Sigmoid colon (tissue), 7 donors: Measurements from ENCODE around the gene MAP1LC3B2. TPM values are rescaled to one million over a fixed set of nuclear protein-coding genes. Genes with fewer than 3 reads are reported as not detected.

Source experiments
- DNase-seq: peaks from one replicate; pipeline ENCODE4 v3.0.0-alpha.2; 2019
- H3K27ac ChIP-seq, 4 donors: fragments of 200-600 bp; sonication (generic); one replicate each; pipeline ENCODE4 v1.5.1; 2016 to 2019; ENCODE audit warnings: mild to moderate bottlenecking in 1 of 4
- H3K27me3 ChIP-seq, 3 donors: fragments of 200-600 bp; sonication (generic); one replicate each; pipeline ENCODE4 v1.5.1; 2019; ENCODE audit warnings: mild to moderate bottlenecking in 1 of 3
- H3K36me3 ChIP-seq, 4 donors: fragments of 200-600 bp; sonication (generic); one replicate each; pipeline ENCODE4 v1.5.1; 2016 to 2019
- H3K4me1 ChIP-seq, 4 donors: fragments of 200-600 bp; sonication (generic); one replicate each; pipeline ENCODE4 v1.5.1; 2017 to 2019
- H3K4me3 ChIP-seq, 4 donors: fragments of 200-600 bp; sonication (generic); one replicate each; pipeline ENCODE4 v1.5.1; 2017 to 2019; ENCODE audit warnings: mild to moderate bottlenecking in 2 of 4, moderate library complexity in 1 of 4
- H3K9me3 ChIP-seq, 4 donors: fragments of 200-600 bp in 3 of 4; sonication (generic) in 3 of 4; one replicate each; pipeline versions ENCODE4 v1.5.1 to v1.6.1; 2013 to 2019
- EP300 ChIP-seq, 4 donors: sonication (generic); formaldehyde crosslinking; IDR thresholded peaks; one replicate each; pipeline ENCODE4 v1.6.1; 2017; ENCODE audit warnings: antibody characterized with exemption in 4 of 4
- POLR2A ChIP-seq, 2 donors: fragments of 450-650 bp; IDR thresholded peaks; one replicate each; pipeline ENCODE4 v1.6.1; 2016; ENCODE audit warnings: antibody characterized with exemption in 2 of 2, mild to moderate bottlenecking in 2 of 2, moderate library complexity in 2 of 2
- POLR2AphosphoS5 ChIP-seq, 4 donors: sonication (generic); formaldehyde crosslinking; IDR thresholded peaks; one replicate each; pipeline ENCODE4 v1.6.1; 2017; ENCODE audit warnings: antibody characterized with exemption in 4 of 4
- WGBS, 2 donors: extraction: QIAGEN DNeasy Blood & Tissue Kit; methylation state at CpG; one replicate each; pipeline ENCODE4 v1.1.7; 2013; 5-methylcytosine and 5-hydroxymethylcytosine counted together
- intact Hi-C: fragments of 100-400 bp; cut with DNase I; formaldehyde crosslinking; loops from one replicate; pipeline ENCODE4 v1.15.1; 2023
- polyA plus RNA-seq, 3 donors: library from polyadenylated mRNA; stranded (reverse); fragments of 200-250 nt; gene quantifications; one replicate each; pipeline ENCODE4 v1.2.3, GENCODE V29; 2013
- total RNA-seq, 4 donors: library from RNA; depleted of rRNA; stranded (reverse); fragments of >200 nt; gene quantifications; one replicate each; pipeline ENCODE4 v1.1.0, GENCODE V29; 2016
- TF ChIP-seq, protein P1 (sequence below), 4 experiments: fragments of 450-650 bp in 3 of 4; fragments of 200-600 bp in 1 of 4; IDR thresholded peaks; one replicate each; pipeline ENCODE4 v1.5.1; 2016 to 2019; ENCODE audit warnings: antibody characterized with exemption in 4 of 4, mild to moderate bottlenecking in 3 of 4, moderate library complexity in 2 of 4
- donor health status: healthy with polysubstance abuse.
- donor health status: Bipolar disorder and iron deficiency.
- donor health status: healthy.

Gene MAP1LC3B2
- total and polyA plus RNA-seq, 7 donors, result 0.90 to 6.2 (median 2.9) TPM; not detected in 3

DNA sequence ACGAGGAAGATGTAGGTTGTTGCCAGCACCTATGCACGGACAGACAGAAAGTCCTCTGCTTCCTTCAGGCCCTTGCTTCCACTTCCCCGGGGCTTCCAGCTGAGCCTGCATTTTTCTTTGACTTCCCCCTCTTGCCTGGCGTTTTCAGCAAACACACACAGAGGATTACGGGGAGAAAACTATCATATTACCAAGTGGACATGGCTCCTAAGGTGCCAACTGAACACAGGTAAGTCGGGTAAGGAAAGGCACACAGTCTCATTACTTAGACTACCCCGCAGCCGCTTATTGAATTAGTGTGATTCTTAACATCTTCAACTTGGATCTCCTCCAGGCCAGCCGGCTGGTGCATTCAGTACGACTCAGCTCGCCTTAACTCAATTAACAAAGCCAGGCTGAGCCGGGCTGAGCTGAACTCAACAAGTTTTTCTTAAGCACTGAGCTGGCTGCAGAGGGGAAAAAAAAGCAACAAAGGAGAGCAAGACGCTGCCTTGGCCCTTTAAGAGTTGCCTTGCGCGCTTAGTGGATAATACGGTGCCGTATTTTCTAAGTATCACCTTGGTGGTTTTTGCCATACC, 19.2 kb upstream of the MAP1LC3B2 start:
- no peaks in the 10 kb centered on the region for H3K27me3 ChIP-seq
- no peak overlapping the region for H3K4me3 ChIP-seq
- peaks cover 0 to 33% (median 28%) of the 10 kb centered on the region in 4 donors for H3K4me1 ChIP-seq
- intact Hi-C loops, result loop anchor here (5.0 kb wide), 1 partner anchor 52 kb away; no protein-coding TSS in a partner anchor
- H3K36me3 ChIP-seq, result no peaks in the 10 kb centered on the region
- H3K27ac ChIP-seq, result peak overlapping the region; percentile 15 to 58 (median 46)
- 17 to 62% methylated on average over 17 of the region's 17 CpGs for WGBS, 2 donors
- TF ChIP-seq POLR2AphosphoS5 (IDR thresholded peaks at IDR 0.05), result no peak
- TF ChIP-seq, protein P1, sequence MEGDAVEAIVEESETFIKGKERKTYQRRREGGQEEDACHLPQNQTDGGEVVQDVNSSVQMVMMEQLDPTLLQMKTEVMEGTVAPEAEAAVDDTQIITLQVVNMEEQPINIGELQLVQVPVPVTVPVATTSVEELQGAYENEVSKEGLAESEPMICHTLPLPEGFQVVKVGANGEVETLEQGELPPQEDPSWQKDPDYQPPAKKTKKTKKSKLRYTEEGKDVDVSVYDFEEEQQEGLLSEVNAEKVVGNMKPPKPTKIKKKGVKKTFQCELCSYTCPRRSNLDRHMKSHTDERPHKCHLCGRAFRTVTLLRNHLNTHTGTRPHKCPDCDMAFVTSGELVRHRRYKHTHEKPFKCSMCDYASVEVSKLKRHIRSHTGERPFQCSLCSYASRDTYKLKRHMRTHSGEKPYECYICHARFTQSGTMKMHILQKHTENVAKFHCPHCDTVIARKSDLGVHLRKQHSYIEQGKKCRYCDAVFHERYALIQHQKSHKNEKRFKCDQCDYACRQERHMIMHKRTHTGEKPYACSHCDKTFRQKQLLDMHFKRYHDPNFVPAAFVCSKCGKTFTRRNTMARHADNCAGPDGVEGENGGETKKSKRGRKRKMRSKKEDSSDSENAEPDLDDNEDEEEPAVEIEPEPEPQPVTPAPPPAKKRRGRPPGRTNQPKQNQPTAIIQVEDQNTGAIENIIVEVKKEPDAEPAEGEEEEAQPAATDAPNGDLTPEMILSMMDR (IDR thresholded peaks at IDR 0.05), result no peak
- TF ChIP-seq POLR2A (IDR thresholded peaks at IDR 0.05), result no peak
- no peak for TF ChIP-seq EP300 (IDR thresholded peaks at IDR 0.05)
- no peaks in the 10 kb centered on the region for H3K9me3 ChIP-seq
- DNase-seq, result peak; percentile 81

DNA sequence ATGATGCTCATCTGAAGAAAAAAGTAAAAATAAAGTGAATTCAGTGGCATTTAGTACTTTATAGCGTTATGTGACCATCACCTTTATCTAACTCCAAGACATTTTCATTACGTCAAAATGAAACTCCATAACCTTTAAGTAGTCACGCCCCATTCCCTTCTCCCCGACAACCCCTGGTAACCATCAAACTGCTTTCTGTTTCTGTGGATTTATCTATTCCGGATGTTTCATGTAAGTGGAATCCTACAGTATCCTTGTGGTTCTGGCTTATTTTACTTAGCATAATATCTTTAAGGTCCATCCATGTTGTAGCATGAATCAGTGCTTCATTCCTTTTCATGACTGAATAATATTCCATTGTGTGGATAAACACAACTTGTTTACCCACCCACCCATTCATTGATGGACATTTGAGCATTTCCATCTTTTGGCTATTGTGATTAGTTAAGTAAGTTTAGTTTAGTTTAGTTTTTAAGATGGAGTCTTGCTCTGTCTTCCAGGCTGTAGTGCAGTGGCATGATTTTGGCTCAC, 18.5 kb upstream of the MAP1LC3B2 start:
- 19 to 68% methylated on average over 5 of the region's 5 CpGs for WGBS, 2 donors
- intact Hi-C loops, result loop anchor here (5.0 kb wide), 1 partner anchor 52 kb away; no protein-coding TSS in a partner anchor
- DNase-seq, result no peak
- H3K27ac ChIP-seq, result peak overlapping the region in 1 of 4 donors; percentile 58
- no peak overlapping the region for H3K4me3 ChIP-seq
- TF ChIP-seq EP300 (IDR thresholded peaks at IDR 0.05), result no peak
- peak in 3 of 4 donors; percentile 34 to 65 (median 59) for TF ChIP-seq POLR2AphosphoS5 (IDR thresholded peaks at IDR 0.05)
- no peaks in the 10 kb centered on the region for H3K36me3 ChIP-seq
- no peaks in the 10 kb centered on the region for H3K27me3 ChIP-seq
- no peaks in the 10 kb centered on the region for H3K9me3 ChIP-seq
- peaks cover 0 to 36% (median 24%) of the 10 kb centered on the region in 4 donors for H3K4me1 ChIP-seq

DNA sequence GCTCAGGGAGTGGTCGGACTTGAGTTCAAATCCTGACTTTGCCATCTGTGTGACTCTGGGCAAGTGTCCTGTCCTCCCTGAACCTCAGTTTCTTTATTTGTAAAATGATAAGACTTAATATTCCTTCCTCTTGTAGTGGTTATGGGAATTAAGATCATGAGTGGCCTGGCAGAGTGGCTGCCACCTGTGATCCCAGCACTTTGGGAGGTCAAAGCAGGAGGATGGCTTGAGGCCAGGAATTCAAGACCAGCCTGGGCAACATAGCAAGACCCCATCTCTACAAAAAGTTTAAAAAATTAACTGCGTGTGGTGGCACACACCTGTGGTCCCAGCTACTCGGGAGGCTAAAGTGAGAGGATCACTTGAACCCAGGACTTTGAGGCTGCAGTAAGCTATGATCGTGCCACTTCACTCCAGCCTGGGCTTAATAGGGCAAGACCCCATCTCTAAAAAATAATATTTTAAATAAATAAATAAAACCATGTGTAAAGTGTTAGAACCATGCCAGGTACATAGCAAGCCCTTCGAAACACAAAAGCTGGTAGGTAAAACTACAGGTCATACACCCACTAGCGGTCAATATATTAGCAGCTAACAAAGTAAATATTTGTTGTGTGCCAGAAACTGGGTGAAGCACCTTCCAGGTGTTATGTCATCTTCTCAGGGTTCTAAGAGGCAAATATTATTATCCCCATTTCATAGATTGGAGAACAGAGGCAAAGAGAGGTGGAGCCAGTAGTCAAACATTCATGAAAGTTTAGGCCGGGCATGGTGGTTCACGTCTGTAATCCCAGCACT, 17.4 kb upstream of the MAP1LC3B2 start:
- TF ChIP-seq POLR2AphosphoS5 (IDR thresholded peaks at IDR 0.05) (no peak), EP300 (IDR thresholded peaks at IDR 0.05) (no peak), POLR2A (IDR thresholded peaks at IDR 0.05) (no peak)
- TF ChIP-seq, protein P1 (IDR thresholded peaks at IDR 0.05), result no peak
- no peaks in the 10 kb centered on the region for H3K9me3 ChIP-seq
- WGBS, 2 donors, result 80 to 94% methylated on average over 8 of the region's 8 CpGs
- H3K27ac ChIP-seq, result no peak overlapping the region
- no peak for DNase-seq
- no peaks in the 10 kb centered on the region for H3K27me3 ChIP-seq
- intact Hi-C loops, result loop anchor here (5.0 kb wide), 1 partner anchor 51 kb away; no protein-coding TSS in a partner anchor
- peaks cover 0 to 37% (median 24%) of the 10 kb centered on the region in 4 donors for H3K4me1 ChIP-seq
- no peak overlapping the region for H3K4me3 ChIP-seq
- H3K36me3 ChIP-seq, result no peaks in the 10 kb centered on the region

- 86% methylated on average over 15 of the region's 15 CpGs for WGBS, 2 donors
- H3K4me3 ChIP-seq, result no peak overlapping the region
- peaks cover 0 to 37% (median 24%) of the 10 kb centered on the region in 4 donors for H3K4me1 ChIP-seq
- H3K9me3 ChIP-seq, result no peaks in the 10 kb centered on the region
- intact Hi-C loops, result loop anchor here (5.0 kb wide), 1 partner anchor 50 kb away; no protein-coding TSS in a partner anchor
- H3K27me3 ChIP-seq, result no peaks in the 10 kb centered on the region
- H3K27ac ChIP-seq, result no peak overlapping the region
- no peak for TF ChIP-seq POLR2AphosphoS5 (IDR thresholded peaks at IDR 0.05)
- no peak for TF ChIP-seq POLR2A (IDR thresholded peaks at IDR 0.05)
- TF ChIP-seq EP300 (IDR thresholded peaks at IDR 0.05), result no peak
- TF ChIP-seq, protein P1 (IDR thresholded peaks at IDR 0.05), result no peak
- H3K36me3 ChIP-seq, result no peaks in the 10 kb centered on the region
- DNase-seq, result peak; percentile 61
Observed at GRCh38 chr12:116542345-116542956, 16.7 kb upstream of the MAP1LC3B2 start.
